GM19193 (cell line): Measurements from ENCODE around the gene TBX3.

Experiments used
- POLR2A ChIP-seq: IDR thresholded peaks from 4 replicates; pipeline ENCODE4 v1.6.1; 2011; ENCODE audit not compliant: insufficient read depth, insufficient read length; ENCODE audit errors: extremely low read depth

The TBX3 gene

DNA sequence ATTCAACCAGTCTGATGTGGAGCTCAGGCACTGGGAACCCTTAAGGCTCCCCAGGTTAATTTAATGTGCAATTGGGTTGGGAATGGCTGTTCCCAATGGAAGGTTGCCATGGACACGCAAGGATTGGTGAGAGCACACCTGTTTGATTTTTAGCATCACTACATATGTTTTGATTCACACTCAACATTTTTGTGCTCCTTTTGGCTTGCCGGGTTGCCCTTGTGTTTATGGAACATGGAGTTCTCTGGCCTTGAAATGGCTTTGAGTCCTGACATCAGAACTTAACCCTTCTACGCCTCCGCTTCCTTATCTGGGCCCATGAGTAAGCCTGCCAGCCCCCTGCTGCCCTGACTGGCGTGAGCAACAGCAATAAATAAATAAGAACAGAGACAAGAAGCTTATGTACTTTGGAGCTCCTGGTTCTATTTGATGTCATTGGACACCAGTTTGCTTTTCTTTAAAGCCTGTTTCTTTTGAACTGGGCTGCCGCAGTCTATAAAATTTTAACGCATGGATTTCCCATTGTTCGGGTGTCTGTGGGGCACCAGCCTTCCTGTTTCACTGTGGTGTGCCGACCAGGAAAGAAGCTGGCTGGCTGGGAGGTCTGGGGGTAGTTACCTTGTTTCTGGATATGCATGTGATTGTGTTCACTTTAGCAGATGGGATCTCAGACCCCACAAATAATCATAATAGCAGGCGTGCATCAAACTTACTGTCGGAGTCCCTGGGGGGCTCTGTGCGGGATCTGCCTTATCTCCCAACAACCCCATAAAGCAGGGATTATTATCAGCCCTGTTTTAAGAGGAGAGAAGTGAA, 27.8 kb downstream of the TBX3 start:
- TF ChIP-seq POLR2A: no peak

DNA sequence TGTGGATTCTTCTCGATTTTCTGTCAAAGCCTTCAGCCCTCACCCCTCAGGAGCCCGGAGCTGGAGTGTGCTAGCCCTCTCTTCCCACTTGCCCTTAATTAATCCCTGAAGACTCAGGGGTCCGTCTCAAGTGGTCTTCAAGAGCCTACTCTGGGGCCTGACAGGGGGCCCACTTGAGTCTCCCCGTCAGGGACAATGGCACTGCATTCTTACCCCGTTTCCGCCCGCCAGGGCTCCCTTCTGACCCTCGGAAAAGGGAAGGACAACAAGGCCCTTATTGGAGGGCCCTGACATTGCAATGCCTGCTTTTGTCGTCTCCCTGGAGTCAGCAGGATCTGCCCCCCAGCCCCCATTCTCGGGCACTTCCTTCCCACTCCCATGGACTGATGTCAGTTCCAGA, 34.4 kb downstream of the TBX3 start:
- no peak for TF ChIP-seq POLR2A

DNA sequence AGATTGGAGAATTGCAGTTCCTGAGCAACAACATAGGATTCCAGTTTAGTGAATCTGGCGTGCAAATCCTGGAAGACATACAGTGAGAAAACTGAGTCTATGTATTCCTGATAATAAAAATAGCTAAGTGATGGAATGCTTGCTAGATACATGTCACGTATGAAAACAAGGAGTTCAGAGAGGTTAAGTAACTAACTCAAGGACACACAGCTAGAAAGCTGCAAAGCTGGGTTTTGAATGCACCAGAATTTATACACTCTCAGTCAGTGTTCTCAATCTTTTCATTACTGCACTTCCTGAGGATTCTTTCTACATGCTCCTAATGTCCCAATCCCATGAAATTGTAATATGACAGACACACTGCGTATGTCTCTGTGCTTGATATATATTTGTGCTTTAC, 35.3 kb downstream of the TBX3 start:
- no peak for TF ChIP-seq POLR2A

DNA sequence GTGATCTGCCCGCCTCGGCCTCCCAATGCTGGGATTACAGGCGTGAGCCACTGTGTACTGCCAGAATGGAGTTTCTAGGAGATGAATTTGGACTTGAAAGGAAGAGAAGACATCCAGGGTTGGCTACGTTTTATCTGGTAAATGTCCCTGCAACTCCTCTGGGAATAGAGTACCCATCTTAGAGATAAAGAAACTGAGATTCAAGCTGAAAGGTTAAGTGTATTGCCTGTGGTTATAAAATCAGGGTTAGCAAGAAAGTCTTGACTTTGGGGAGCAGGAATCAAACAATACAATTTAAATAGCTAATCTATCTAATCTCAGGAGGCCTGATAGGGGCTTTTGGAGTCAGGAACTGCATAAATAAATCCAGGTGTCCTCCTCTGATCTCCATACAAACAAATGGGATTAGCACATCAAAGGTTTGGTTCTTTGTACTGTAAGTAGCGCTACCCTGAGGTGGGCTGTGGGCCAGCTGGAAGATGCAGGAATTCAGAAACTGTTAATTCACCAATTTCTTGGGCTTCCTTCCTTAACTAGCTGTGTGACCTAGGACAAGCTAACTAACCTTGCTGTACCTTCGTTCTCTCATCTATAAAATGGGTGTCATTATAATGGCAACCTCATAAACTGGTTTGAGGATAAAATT, 45.1 kb downstream of the TBX3 start:
- no peak for TF ChIP-seq POLR2A

- no peak for TF ChIP-seq POLR2A
Measured at GRCh38 chr12:114636723-114637480, 47.1 kb downstream of the TBX3 start.

DNA sequence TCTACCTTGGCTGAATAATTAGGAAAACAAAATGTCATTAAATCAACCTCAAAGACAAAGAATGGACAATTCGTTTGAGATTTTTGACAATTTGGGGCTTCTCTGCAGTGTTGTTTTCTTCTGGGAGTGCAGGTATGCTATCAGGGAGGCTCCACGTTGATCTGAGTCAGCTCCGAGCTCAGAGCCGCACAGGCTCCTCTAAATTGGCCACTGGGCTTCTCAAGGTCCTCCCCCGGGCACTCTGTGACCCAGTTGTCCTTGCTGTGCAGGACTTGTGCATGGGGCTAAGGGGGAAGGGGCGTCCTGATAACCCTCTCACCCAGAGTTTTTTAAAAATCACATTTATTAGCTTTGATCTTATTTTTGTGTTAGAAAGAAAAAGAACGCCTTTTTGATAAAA, 52.7 kb downstream of the TBX3 start:
- TF ChIP-seq POLR2A: no peak

GRCh38 chr12:114628199-114628598, 55.8 kb downstream of the TBX3 start:
- TF ChIP-seq POLR2A: no peak

GRCh38 chr12:114627393-114627792, 56.6 kb downstream of the TBX3 start:
- no peak for TF ChIP-seq POLR2A

DNA sequence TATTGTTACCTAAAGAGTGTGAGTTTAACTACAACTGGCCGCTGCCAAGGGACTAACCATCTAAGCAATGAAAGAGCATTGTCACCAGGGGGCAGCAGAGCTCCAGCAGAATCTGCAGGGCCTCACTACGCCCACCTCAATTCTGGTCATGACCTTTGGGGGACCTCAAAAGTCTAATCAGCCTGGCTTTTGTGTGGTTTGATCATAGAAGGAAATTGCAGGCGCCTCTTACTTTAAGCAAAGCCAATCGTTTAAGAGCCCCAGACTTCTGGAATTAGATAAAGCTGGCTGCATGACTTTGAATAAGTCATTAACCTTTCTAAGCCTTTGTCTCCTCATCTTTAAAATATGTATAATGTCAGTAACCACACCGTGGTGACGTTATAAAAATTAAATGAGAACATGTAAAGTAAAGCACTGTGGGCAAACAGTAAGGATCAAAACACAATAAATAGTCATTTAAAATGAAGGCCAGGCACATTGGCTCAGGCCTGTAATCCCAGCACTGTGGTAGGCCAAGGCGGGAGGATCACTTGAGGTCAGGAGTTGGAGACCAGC, 58.6 kb downstream of the TBX3 start:
- no peak for TF ChIP-seq POLR2A

- no peak for TF ChIP-seq POLR2A
Measured at GRCh38 chr12:114623737-114624136, 60.2 kb downstream of the TBX3 start.
